Nephron (organoid): ENCODE results near the gene ARHGEF16.

Source experiments
- H3K27ac Mint-ChIP-seq, 3 experiments: 2 replicates each; pipeline ENCODE4 v1.8.0; 2020; ENCODE audit warnings: mixed read lengths in 3 of 3, mild to moderate bottlenecking in 2 of 3, moderate library complexity in 1 of 3
- H3K27me3 Mint-ChIP-seq: 2 replicates; pipeline ENCODE4 v1.8.0; 2021; ENCODE audit warnings: low read depth, mild to moderate bottlenecking, moderate library complexity, mixed read lengths
- H3K36me3 Mint-ChIP-seq: 2 replicates; pipeline ENCODE4 v1.8.0; 2020; ENCODE audit warnings: low read depth, mixed read lengths
- H3K4me1 Mint-ChIP-seq: 2 replicates; pipeline ENCODE4 v1.8.0; 2020; ENCODE audit warnings: mixed read lengths
- H3K4me3 Mint-ChIP-seq, 3 experiments: 2 replicates each; pipeline ENCODE4 v1.8.0; 2020; ENCODE audit warnings: mild to moderate bottlenecking in 3 of 3, mixed read lengths in 3 of 3, moderate library complexity in 2 of 3
- H3K9me3 Mint-ChIP-seq: 2 replicates; pipeline ENCODE4 v1.8.0; 2020; ENCODE audit warnings: mixed read lengths
- TF ChIP-seq, protein P1 (sequence below), 3 experiments: fragments of 200-600 bp; sonication (generic); IDR thresholded peaks; one replicate each; pipeline ENCODE4 v1.5.0; 2021; ENCODE audit warnings: antibody characterized with exemption in 3 of 3; ENCODE audit not compliant: unreplicated experiment in 3 of 3

Gene ARHGEF16

DNA sequence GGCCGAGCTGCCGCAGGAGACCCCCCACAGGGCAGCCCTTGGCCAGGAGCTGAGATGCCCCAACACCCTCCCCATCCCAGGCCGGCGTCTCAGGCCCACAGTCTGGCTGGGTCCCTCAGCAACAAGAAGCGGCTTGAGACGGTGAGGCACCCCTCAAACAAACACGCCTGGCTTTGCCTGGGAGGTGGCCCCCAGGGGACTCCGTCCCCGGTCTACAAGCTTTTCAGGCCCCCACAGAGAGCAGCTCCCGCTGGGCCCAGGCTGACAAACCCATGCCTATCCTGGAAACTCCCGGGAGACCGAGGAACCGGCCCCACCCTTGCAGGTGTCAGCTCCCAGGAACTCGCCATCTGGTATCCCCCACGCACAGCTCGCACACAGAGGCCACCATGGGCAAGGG is 67.0 kb downstream of the ARHGEF16 start:
- no peaks in the 10 kb centered on the region for H3K36me3 Mint-ChIP-seq
- no peaks in the 10 kb centered on the region for H3K4me1 Mint-ChIP-seq
- H3K27me3 Mint-ChIP-seq, result no peaks in the 10 kb centered on the region
- H3K4me3 Mint-ChIP-seq, result no peak overlapping the region
- H3K27ac Mint-ChIP-seq, result no peak overlapping the region
- H3K9me3 Mint-ChIP-seq, result no peaks in the 10 kb centered on the region
- TF ChIP-seq, protein P1, sequence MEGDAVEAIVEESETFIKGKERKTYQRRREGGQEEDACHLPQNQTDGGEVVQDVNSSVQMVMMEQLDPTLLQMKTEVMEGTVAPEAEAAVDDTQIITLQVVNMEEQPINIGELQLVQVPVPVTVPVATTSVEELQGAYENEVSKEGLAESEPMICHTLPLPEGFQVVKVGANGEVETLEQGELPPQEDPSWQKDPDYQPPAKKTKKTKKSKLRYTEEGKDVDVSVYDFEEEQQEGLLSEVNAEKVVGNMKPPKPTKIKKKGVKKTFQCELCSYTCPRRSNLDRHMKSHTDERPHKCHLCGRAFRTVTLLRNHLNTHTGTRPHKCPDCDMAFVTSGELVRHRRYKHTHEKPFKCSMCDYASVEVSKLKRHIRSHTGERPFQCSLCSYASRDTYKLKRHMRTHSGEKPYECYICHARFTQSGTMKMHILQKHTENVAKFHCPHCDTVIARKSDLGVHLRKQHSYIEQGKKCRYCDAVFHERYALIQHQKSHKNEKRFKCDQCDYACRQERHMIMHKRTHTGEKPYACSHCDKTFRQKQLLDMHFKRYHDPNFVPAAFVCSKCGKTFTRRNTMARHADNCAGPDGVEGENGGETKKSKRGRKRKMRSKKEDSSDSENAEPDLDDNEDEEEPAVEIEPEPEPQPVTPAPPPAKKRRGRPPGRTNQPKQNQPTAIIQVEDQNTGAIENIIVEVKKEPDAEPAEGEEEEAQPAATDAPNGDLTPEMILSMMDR (IDR thresholded peaks at IDR 0.05; ENCODE audit: unreplicated experiment in 3 of 3), result no peak

DNA sequence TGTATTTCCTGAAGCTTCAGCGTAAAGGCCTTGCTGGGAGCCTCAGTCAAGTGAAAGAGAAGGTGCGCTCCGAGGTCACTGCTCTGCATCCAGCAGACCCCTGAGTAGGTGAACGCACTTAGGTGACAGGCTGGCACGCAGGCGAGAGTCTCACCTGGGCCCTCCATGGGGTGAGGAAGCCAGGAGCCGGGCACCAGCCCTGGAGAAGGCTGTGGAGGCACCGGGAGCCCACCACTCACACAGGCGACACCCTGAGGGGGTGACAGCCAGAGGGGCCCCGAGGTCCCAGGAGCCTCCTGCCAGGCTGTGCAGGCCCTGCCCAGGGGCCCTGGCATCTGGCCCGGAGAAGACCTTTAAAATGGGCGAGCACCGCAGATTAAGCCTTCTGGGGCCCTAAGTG is 67.6 kb downstream of the ARHGEF16 start:
- no peaks in the 10 kb centered on the region for H3K36me3 Mint-ChIP-seq
- H3K4me1 Mint-ChIP-seq, result no peaks in the 10 kb centered on the region
- no peak overlapping the region for H3K27ac Mint-ChIP-seq
- no peak overlapping the region for H3K4me3 Mint-ChIP-seq
- TF ChIP-seq, protein P1 (IDR thresholded peaks at IDR 0.05; ENCODE audit: unreplicated experiment in 3 of 3), result no peak
- no peaks in the 10 kb centered on the region for H3K27me3 Mint-ChIP-seq
- no peaks in the 10 kb centered on the region for H3K9me3 Mint-ChIP-seq

DNA sequence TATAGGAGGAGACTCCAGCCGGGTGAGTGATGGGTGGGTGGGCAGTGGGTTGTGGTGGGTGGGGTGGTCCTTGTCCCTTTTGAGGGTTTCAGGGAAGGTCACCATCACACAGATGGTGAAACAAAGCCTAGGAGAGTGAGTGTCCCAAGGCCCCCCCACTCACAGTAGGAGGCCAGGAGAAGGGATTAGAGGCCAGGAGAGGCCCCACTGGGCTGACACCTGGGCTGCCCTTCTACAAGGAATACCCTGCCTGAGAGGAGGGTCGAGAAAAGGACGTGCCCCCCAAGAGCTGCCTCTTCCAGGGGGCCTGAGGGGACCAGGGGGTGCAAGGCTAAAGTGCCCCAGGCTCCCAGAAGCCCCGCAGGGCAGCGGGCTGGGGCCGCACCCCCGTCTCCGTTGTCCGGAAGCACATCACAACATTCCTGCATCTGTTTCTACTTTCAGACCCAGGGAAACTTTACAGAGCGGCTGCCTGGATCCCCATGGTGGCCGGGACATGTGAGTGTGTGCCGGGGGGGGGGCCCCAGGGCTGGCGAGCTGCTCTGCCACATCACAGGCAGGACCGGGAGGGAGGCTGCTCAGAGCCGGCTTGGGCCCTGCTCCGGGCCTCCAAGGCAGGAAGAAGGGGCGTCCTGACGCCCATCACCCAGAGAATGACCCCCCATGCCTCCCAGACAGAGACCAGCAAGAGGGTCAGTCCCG is 68.2 kb downstream of the ARHGEF16 start:
- H3K27me3 Mint-ChIP-seq, result no peaks in the 10 kb centered on the region
- no peak overlapping the region for H3K27ac Mint-ChIP-seq
- no peaks in the 10 kb centered on the region for H3K9me3 Mint-ChIP-seq
- no peaks in the 10 kb centered on the region for H3K36me3 Mint-ChIP-seq
- TF ChIP-seq, protein P1 (IDR thresholded peaks at IDR 0.05; ENCODE audit: unreplicated experiment in 3 of 3), result no peak
- H3K4me1 Mint-ChIP-seq, result peaks cover under 1% of the 10 kb centered on the region
- no peak overlapping the region for H3K4me3 Mint-ChIP-seq

DNA sequence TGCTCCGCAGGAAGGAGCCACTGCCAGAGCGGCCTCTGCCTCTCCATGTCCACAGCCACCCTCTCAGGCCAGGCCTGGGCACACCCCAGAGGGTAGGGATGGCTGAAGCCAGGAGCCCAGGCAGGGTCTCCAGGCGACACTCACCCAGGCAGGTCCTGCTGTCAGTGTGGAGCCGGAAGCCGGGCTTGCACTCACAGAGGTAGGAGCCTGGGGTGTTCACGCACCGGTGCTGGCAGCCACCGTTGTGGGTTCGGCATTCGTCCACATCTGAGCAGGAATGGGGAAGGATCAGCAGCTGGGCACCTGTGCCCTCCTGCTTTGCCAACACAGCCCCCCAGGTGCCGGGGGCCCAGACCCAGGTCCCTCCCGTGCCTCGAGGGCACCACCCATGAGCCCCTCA is 69.5 kb downstream of the ARHGEF16 start:
- Mint-ChIP-seq H3K9me3 (no peaks in the 10 kb centered on the region), H3K36me3 (no peaks in the 10 kb centered on the region), H3K27ac (no peak overlapping the region), H3K4me1 (peaks cover 10% of the 10 kb centered on the region), H3K27me3 (no peaks in the 10 kb centered on the region), H3K4me3 (no peak overlapping the region)
- TF ChIP-seq, protein P1 (IDR thresholded peaks at IDR 0.05; ENCODE audit: unreplicated experiment in 3 of 3), result no peak

DNA sequence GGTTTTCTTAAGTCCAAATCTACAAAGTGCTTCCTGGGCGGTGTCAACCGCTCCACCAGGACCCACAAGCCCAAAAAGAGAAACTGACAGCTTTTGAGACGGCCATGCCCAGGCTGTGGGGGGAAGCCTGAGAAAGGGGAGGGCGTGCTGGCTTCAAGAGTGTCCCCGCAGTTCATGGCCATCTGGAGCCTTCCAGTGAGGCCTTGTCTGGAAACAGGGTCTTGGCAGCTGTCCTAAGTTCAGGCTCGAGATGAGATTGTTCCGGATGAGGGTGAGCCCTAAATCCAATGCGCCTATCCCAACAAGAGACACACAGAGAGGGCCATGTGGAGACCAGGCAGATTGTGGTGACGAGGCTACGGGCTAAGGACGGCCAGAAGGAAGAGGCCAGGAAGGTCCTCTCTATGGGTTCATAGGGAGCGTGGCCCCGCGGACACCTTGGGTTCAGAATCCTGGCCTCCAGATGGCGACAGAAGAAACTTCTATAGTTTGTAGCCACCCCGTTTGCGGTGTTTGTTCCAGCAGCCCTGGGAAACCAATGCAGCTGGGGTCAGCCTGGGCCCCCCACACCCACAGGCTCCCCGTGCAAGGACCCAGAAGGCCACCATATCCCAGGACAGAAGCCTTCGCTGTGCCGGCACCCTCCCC is 70.2 kb downstream of the ARHGEF16 start:
- no peaks in the 10 kb centered on the region for H3K36me3 Mint-ChIP-seq
- TF ChIP-seq, protein P1 (IDR thresholded peaks at IDR 0.05; ENCODE audit: unreplicated experiment in 3 of 3), result no peak
- no peak overlapping the region for H3K4me3 Mint-ChIP-seq
- H3K27ac Mint-ChIP-seq, result no peak overlapping the region
- no peaks in the 10 kb centered on the region for H3K27me3 Mint-ChIP-seq
- peaks cover 14% of the 10 kb centered on the region for H3K4me1 Mint-ChIP-seq
- no peaks in the 10 kb centered on the region for H3K9me3 Mint-ChIP-seq
